ENCODE results near the gene FRMD1. TPM values are rescaled to one million over a fixed set of nuclear protein-coding genes. Genes with fewer than 3 reads are reported as not detected.

Gene FRMD1
- total RNA-seq, 1 experiment from 2014 or later: not detected

- H3K4me2 ChIP-seq (ENCODE audit: low read length): no peak overlapping the region
- no peak overlapping the region for H3K27ac ChIP-seq (ENCODE audit: low read depth, low read length)
- H3K36me3 ChIP-seq (ENCODE audit: control insufficient read depth in 1 of 2, insufficient read depth in 2 of 2, low read length in 2 of 2): no peaks in the 10 kb centered on the region
- DNase-seq (ENCODE audit: low read depth, low spot score): no peak
- H4K20me1 ChIP-seq (ENCODE audit: insufficient read depth): no peaks in the 10 kb centered on the region
- no peaks in the 10 kb centered on the region for H3K9me2 ChIP-seq (ENCODE audit: insufficient read depth)
- no peak overlapping the region for H2AFZ ChIP-seq (ENCODE audit: low read depth, low read length, poor library complexity, severe bottlenecking)
- no peak overlapping the region for H3K9ac ChIP-seq (ENCODE audit: low read length)
- intact Hi-C loops (cut with micrococcal nuclease): no loop called here
- ATAC-seq: no peak
- BruUV-seq (replicated peaks): no TSS peak
- CTCF ChIA-PET: no interaction called here
- no peaks in the 10 kb centered on the region for H3K4me1 ChIP-seq (ENCODE audit: control insufficient read depth in 1 of 2, insufficient read depth in 2 of 2, low read length in 2 of 2)
- no peaks in the 10 kb centered on the region for H3K9me3 ChIP-seq (ENCODE audit: control insufficient read depth in 1 of 2, insufficient read depth in 1 of 2, low read depth in 1 of 2, low read length in 2 of 2)
- H3K79me2 ChIP-seq (ENCODE audit: insufficient read depth, low read length): no peaks in the 10 kb centered on the region
- no peak for TF ChIP-seq JUND (IDR thresholded peaks at IDR 0.05)
- no peak for TF ChIP-seq YY1 (IDR thresholded peaks at IDR 0.05; ENCODE audit: extremely low read depth, insufficient replicate concordance, low read depth, low read length)
- TF ChIP-seq POLR2A (IDR thresholded peaks at IDR 0.05; ENCODE audit: borderline replicate concordance, extremely low read depth, insufficient read depth, insufficient read length): no peak
- TF ChIP-seq FOSL1 (IDR thresholded peaks at IDR 0.05; ENCODE audit: low read depth): no peak
- no peak overlapping the region for H3K4me3 ChIP-seq (replicated peaks in 1 of 2; ENCODE audit: low read depth in 1 of 2, low read length in 2 of 2)
- RAD21 ChIA-PET (ENCODE audit: low non-redundant PET in 1 of 2, low total read pairs in 2 of 2, uncharacterized antibody in 2 of 2, unreplicated experiment in 2 of 2): no interaction called here
- POLR2A ChIA-PET: no interaction called here
- no peaks in the 10 kb centered on the region for H3K27me3 ChIP-seq (ENCODE audit: insufficient read depth, low read length)
These were observed 46.5 kb upstream of the FRMD1 start for GRCh38 chr6:168125429-168126001.

DNA sequence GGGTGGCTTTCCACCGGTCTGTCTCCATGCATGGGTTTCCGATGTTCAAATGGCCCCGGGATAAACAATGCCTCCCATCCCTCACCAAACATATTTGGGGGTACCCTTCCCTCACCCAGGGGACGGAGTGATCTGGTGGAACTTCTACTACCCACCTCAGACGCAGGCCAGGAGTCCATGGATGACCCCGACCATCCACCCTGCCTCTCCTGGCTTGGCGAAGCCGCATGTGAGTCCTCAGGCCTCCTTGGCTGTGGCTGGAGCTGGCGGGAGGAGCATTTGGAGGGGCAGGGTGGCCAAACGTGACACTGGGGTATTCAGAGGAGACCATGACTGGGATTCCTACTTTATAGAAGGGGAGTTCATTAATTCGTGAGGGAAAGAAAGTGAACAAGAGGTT, 45.9 kb upstream of the FRMD1 start:
- Histone ChIP-seq H3K4me3 (replicated peaks in 1 of 2; ENCODE audit: low read depth in 1 of 2, low read length in 2 of 2) (no peak overlapping the region), H3K79me2 (ENCODE audit: insufficient read depth, low read length) (no peaks in the 10 kb centered on the region), H2AFZ (ENCODE audit: low read depth, low read length, poor library complexity, severe bottlenecking) (no peak overlapping the region), H4K20me1 (ENCODE audit: insufficient read depth) (no peaks in the 10 kb centered on the region), H3K4me1 (ENCODE audit: control insufficient read depth in 1 of 2, insufficient read depth in 2 of 2, low read length in 2 of 2) (no peaks in the 10 kb centered on the region), H3K9me3 (ENCODE audit: control insufficient read depth in 1 of 2, insufficient read depth in 1 of 2, low read depth in 1 of 2, low read length in 2 of 2) (no peaks in the 10 kb centered on the region), H3K9ac (ENCODE audit: low read length) (no peak overlapping the region), H3K4me2 (ENCODE audit: low read length) (no peak overlapping the region), H3K36me3 (ENCODE audit: control insufficient read depth in 1 of 2, insufficient read depth in 2 of 2, low read length in 2 of 2) (no peaks in the 10 kb centered on the region), H3K27me3 (ENCODE audit: insufficient read depth, low read length) (no peaks in the 10 kb centered on the region), H3K27ac (ENCODE audit: low read depth, low read length) (no peak overlapping the region), H3K9me2 (ENCODE audit: insufficient read depth) (no peaks in the 10 kb centered on the region)
- ChIA-PET CTCF (no interaction called here), RAD21 (ENCODE audit: low non-redundant PET in 1 of 2, low total read pairs in 2 of 2, uncharacterized antibody in 2 of 2, unreplicated experiment in 2 of 2) (no interaction called here), POLR2A (no interaction called here)
- intact Hi-C loops (cut with micrococcal nuclease): no loop called here
- BruUV-seq (replicated peaks): no TSS peak
- DNase-seq (ENCODE audit: low read depth, low spot score) (no peak), ATAC-seq (no peak)
- TF ChIP-seq SP1 (IDR thresholded peaks at IDR 0.05; ENCODE audit: low read depth) (no peak), EZH2phosphoT487 (IDR thresholded peaks at IDR 0.05; ENCODE audit: borderline replicate concordance) (no peak), ZBTB33 (IDR thresholded peaks at IDR 0.05; ENCODE audit: extremely low read depth, insufficient replicate concordance, low read length) (no peak), EZH2 (IDR thresholded peaks at IDR 0.05) (no peak), SRF (IDR thresholded peaks at IDR 0.05; ENCODE audit: low read depth) (no peak), RAD21 (IDR thresholded peaks at IDR 0.05; ENCODE audit: low read depth) (no peak), SIN3A (IDR thresholded peaks at IDR 0.05; ENCODE audit: low read depth) (no peak), POLR2A (IDR thresholded peaks at IDR 0.05; ENCODE audit: borderline replicate concordance, extremely low read depth, insufficient read depth, insufficient read length) (no peak), CBX3 (IDR thresholded peaks at IDR 0.05; ENCODE audit: low read depth) (no peak), CTCF (IDR thresholded peaks at IDR 0.05 in 2 of 3, conservative IDR thresholded peaks at IDR 0.05 in 1 of 3; ENCODE audit: borderline replicate concordance in 1 of 3, insufficient read depth in 1 of 3, low read depth in 2 of 3, low read length in 2 of 3) (no peak), JUND (IDR thresholded peaks at IDR 0.05) (no peak), POLR2AphosphoS5 (IDR thresholded peaks at IDR 0.05; ENCODE audit: low read depth, low read length) (no peak)
- TF ChIP-seq, protein P1, sequence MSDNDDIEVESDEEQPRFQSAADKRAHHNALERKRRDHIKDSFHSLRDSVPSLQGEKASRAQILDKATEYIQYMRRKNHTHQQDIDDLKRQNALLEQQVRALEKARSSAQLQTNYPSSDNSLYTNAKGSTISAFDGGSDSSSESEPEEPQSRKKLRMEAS (IDR thresholded peaks at IDR 0.05): no peak

Data from HCT116 (cell line).